HG03342 (cell line): ENCODE measurements around the gene PSMD1.
"Not testable (repeated sequence)": the region's sequence is repeated elsewhere in the genome, so short reads cannot be mapped to it uniquely, and the experiment has no call there.

ENCODE experiments used
- ATAC-seq: cut with Tn5 transposase; IDR thresholded peaks from one replicate; pipeline ENCODE4 v1.9.1; 2021; ENCODE audit warnings: mild to moderate bottlenecking, moderate library complexity; ENCODE audit not compliant: unreplicated experiment

The PSMD1 gene

DNA sequence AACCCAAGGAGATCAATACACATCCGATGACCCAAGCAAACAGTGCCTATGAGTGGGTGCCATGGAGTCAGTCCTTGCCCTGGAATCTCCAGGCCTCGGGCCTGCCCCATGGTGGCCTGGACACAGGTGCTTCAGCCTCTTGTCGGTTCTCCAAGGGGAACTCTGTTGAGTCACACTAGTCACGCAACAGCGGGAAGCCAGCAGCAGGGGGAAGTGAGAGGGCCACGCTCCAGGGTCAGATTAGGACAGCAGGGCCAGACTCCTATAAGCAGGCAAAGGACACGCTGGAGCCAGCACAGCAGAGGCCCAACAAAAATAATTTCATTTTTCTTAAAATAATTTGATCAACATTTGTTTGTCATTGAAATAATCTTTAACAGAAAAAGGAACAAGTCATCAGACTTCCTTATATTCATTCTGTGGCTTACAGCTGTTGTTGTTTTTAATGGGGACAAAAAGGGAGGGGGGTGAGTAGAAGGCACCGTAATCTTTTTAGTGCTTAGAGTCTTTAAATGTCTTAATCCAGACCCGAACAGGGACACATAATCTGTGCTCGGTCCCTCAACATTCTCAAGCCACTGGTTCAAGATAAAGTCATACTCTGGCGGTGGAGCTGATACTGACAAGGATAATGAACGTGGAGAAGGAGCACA, 125.3 kb downstream of the PSMD1 start:
- ATAC-seq = peak; percentile 48

- ATAC-seq = no peak
Observed at GRCh38 chr2:231182513-231182899, 125.8 kb downstream of the PSMD1 start.

DNA sequence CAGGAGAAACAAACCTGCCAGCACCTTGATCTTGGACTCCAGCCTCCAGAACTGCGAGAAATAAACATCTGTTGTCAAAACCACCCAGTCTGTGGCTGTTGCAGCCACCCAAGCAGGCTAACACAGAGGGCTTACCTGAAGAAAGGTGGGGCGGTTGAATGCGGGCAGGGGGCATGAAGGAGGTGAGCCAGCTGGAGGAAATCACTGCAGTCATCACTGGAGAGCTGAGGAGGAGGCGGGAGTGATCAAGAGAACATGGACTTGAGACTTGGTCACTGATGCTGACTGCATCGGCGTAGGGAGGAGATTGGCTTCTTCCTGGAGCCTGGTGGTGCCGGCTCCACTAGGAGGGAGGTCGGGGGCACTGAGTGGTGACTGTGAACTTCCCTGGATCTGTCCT, 127.2 kb downstream of the PSMD1 start:
- ATAC-seq = no peak

GRCh38 chr2:231184319-231184718, 127.7 kb downstream of the PSMD1 start:
- ATAC-seq = no peak

DNA sequence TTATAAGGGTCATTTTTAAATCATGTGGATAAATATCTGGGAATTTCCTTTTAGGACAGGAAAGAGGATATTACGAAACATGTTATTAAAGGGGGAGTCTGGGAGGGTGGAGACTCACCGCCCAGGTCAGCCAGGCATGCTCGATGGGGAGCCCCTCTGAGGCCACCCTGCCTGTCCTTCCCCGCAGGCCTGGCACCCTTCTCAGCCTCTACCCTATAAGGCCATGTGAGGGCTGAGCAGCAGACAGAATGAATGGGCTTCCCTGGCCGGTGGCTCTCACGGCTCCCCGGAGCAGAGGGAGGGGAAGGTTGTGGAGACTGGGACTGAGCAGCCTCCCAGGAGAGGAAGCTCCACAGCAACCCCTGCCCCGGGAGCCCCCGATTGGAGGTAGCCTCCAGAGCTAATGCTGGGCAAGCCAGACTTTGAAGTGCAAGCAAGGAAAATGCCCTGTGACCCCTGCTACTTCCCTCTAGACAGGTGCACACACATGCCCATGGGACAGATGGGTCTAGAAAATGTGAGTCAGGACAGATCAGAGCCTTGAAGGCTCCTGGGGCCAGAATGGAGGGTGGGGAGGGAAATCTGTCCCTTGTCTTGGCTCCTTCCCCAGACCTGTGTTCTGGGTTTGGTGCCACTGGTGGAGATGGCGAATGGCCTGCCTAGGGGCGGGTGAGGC, 128.5 kb downstream of the PSMD1 start:
- no peak for ATAC-seq

DNA sequence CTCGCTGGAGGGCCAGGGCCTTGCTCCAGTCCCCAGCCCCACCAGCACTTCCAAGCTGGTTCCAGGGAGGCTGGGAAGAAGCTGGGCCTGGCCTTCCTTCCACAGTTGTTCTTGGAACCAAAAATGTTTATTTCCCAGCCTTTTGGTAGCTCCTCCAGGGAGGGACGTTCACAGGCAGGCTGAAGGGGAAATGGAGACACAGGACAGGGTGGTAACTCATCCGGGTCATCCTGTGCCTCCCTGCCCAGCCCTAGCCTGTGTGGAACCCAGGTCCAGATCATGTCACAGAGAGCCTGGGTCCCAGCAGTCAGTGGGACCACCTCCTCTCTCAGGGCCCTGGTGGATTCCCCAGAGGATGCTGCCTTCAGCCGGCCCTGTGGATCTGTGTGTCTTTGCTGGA, 129.2 kb downstream of the PSMD1 start:
- no peak for ATAC-seq

DNA sequence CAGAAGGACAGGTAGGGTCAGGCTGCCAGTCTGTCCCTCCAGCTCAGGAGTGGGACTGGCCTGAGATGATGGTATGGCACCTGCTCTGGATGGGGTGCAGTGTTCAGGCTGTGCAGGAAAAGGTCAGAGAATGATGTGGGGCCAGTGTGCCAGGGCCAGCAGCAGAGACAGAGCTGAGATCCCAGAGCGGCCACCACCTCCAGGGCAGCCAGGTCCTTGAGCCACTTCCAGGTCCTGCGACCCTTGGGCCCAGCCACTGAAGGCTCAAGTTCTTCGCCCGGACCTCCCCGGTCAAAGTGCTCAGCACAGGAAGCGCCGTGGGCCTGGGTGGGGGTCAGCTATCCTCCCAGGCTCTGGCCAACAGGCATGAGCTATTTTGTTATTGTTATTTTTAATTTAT, 129.7 kb downstream of the PSMD1 start:
- no peak for ATAC-seq

DNA sequence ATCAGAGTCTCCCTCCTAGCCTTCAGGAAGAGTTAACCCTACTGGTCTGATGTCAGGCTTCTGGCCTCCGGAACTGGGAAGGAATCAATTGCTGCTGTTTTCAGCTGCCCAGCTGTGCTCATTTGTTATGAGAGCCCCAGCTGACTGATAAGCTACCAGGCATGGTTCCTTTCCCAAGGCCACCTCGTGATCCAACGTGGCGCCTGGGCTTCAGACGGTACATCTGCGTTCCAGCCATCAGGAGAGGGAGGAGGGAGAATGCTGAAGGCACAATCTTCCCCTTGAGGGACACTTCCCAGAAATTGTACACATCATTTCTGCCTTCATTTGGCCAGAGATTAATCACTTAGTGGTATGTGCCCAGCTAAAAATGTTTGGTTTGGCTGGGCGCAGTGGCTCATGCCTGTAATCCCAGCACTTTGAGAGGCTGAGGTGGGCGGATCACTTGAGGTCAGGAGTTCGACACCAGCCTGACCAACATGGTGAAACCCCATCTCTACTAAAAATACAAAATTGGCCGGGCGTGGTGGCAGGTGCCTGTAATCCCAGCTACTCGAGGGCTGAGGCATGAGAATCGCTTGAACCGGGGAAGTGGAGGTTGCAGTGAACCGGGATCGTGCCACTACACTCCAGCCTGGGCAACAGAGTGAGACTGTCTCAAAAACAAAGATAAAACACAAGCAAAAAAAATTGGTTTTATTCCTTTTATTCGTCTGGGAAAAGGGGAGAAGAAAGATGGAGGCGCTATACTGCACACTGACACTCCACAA, 131.3 kb downstream of the PSMD1 start:
- ATAC-seq = no peak

- ATAC-seq = no peak
Observed at GRCh38 chr2:231188506-231189170, 132.0 kb downstream of the PSMD1 start.

- ATAC-seq = no peak
Observed at GRCh38 chr2:231189171-231189530, 132.5 kb downstream of the PSMD1 start.

DNA sequence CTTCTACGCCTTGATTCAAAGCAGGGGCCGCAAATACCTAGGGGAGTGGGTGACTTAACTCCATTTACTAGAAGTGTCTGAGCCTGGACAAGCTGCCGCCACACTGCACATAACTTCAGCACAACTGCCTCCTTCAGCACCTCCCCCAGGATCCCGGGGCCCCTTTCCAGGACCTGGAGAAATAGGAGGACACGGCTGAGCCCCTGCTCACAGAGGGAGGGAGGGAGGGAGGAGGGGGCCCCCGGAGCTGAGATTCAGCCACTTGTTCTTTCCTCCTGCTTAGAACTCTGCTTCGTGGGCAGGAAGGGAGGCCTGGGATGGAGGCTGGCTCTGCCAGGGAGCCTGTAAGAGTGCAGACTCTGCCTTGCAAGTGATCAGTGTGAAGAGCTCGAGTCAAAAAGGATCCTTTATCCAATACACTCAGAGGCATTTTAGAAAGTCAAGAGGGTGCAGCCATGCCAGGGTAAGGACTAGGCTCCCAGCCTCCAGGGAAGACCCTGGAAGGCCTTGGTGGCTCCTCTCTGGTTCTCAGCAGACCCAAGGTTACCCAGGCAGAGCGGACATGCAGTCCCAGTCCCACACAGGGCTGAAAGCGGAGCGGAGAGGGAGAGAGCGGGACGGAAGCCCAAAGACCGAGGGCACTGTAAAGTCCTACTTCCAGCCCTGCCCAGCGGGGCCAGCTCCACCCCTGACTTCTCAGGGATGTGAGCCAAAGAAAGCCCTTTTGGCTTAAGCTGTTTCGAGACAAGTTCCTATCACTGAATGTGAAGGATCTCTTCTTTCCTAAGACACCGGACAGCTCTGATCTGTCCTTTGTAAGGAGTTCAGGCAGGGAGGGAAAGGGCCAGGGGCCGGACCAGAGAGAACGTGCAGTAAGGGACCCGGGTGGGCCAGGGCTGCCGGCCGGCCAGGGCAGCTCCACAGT, 133.2 kb downstream of the PSMD1 start:
- no peak for ATAC-seq

DNA sequence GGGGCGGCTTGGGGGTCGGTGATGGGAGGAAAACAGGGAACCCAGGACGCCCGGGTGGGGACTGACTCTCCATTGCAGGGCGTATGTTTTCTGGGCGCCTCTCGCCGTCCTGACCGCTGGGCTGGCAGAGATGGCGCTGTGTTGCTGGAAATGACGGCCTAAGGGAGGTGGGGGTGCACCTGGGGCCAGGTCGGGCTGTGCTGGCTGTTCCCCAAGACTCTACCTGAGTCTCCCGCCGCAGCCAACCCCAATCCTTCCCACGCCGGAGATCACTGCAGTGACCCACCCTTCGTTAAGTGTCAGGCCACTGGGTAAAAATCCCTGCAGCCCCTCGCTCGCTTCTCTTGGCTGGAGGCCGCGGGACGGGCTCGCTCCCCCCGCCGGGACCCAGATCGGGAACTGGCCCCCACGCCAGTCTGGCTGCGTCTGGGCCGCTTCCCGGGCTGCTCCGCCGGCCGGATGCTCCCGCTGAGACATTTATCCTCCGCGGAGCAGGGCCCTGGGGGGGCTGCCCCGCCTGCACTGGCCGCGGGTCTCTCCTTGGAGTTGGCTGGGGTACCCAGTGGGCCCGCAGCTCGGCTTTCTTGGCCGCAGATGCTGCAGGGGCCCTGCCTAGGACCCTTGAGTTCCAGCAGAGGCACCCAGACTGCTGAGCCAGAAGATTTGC, 134.0 kb downstream of the PSMD1 start:
- ATAC-seq = no peak

GRCh38 chr2:231191896-231192872, 135.5 kb downstream of the PSMD1 start:
- no peak for ATAC-seq

GRCh38 chr2:231193216-231193615, 136.5 kb downstream of the PSMD1 start:
- no peak for ATAC-seq

DNA sequence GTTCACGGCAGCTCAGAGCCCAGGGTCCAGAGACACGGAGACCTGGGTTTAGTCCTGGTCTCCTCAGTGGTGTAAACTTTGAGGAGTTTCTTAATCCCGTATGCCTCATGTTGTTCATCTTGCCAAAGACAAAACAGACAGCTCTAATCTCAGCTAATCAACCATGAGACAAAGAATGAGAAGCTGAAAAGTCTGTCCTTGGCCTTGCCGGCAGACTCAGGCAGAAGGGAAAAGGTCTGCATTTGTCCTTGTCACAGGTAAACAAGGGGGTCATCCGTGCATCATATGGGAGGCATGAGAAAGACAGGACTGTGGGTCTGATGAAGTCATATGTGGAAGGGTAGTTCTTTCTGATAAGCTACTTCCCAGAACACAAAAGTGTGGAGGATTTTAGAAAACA, 139.9 kb downstream of the PSMD1 start:
- no peak for ATAC-seq

- ATAC-seq = not testable (repeated sequence)
Observed at GRCh38 chr2:231197196-231197595, 140.5 kb downstream of the PSMD1 start.

DNA sequence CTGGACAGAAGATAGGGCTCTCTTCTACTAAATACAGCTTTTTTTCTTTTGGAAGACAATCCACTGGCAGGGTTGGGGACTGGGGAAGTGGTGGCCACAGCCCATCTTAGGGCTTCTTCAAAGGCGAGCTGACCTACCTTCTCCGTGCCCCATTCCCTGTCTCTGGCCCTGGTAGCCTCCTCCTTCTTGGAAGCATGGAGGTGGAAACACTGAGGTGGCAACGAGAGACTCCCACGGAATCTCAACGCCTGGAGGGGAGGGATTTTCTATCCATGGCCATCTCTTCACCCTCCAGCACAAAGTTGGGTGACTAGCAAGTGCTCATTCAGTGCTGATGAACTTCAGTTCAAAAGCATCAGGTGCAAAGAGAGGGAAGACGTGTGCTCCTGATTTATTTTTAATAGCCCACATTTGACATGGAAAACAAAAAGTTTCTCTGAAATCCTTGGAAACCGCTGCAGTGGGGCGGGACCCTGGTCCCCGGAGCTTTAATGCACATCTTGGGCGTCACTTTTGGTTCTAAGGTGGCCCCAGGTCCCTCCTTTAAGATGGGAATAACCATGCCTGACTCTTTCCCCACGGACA, 141.1 kb downstream of the PSMD1 start:
- ATAC-seq = no peak
